Neuronal stem cell (in vitro differentiated cells): ENCODE data around the gene SYT1.
A peak's percentile ranks its signal among the peaks of the same experiment; 100 is the strongest.

Source experiments
- DNase-seq: peaks from one replicate; pipeline ENCODE4 v3.0.0-alpha.2; 2013; ENCODE audit warnings: low spot score
- H2AFZ ChIP-seq: one replicate; pipeline ENCODE4 v1.6.1; 2013; ENCODE audit warnings: mild to moderate bottlenecking, low read length, inconsistent platforms
- H2AK5ac ChIP-seq: 2 replicates; pipeline ENCODE4 v1.6.1; 2013; ENCODE audit warnings: low read depth, mild to moderate bottlenecking, inconsistent platforms, low read length, moderate library complexity, mixed read lengths
- H2BK120ac ChIP-seq: 2 replicates; pipeline ENCODE4 v1.6.1; 2013; ENCODE audit warnings: low read depth, mild to moderate bottlenecking, inconsistent platforms, low read length, moderate library complexity, mixed read lengths
- H2BK12ac ChIP-seq: one replicate; pipeline ENCODE4 v1.6.1; 2013; ENCODE audit warnings: low read length, inconsistent platforms
- H2BK15ac ChIP-seq: 2 replicates; pipeline ENCODE4 v1.6.1; 2013; ENCODE audit warnings: mild to moderate bottlenecking, low read length, inconsistent platforms, mixed read lengths
- H2BK5ac ChIP-seq: one replicate; pipeline ENCODE4 v1.6.1; 2013; ENCODE audit warnings: inconsistent platforms, mild to moderate bottlenecking, low read length, moderate library complexity
- H3K14ac ChIP-seq: one replicate; pipeline ENCODE4 v1.6.1; 2013; ENCODE audit warnings: low read length, inconsistent platforms
- H3K18ac ChIP-seq: 2 replicates; pipeline ENCODE4 v1.6.1; 2013; ENCODE audit warnings: low read length, inconsistent platforms
- H3K23ac ChIP-seq: 2 replicates; pipeline ENCODE4 v1.6.1; 2013; ENCODE audit warnings: low read depth, mild to moderate bottlenecking, mixed read lengths, low read length, inconsistent platforms; ENCODE audit not compliant: poor library complexity
- H3K27ac ChIP-seq: replicated peaks from 3 replicates; pipeline ENCODE4 v1.5.1; 2013; ENCODE audit warnings: low read length, inconsistent platforms
- H3K27me3 ChIP-seq, 3 experiments: 2 replicates each; pipeline ENCODE4 v1.6.1; 2013; ENCODE audit warnings: low read length in 3 of 3, mild to moderate bottlenecking in 2 of 3, inconsistent platforms in 1 of 3, low read depth in 1 of 3, mixed read lengths in 1 of 3, moderate library complexity in 1 of 3; ENCODE audit not compliant: control insufficient read depth in 3 of 3, insufficient read depth in 3 of 3
- H3K36me3 ChIP-seq, 2 donors: replicated peaks in 1 of 2; 2 replicates each; pipeline ENCODE4 v1.6.1; 2013; ENCODE audit warnings: low read length in 2 of 2; ENCODE audit not compliant: control insufficient read depth in 2 of 2, insufficient read depth in 2 of 2
- H3K4ac ChIP-seq: 2 replicates; pipeline ENCODE4 v1.6.1; 2013; ENCODE audit warnings: inconsistent platforms, mild to moderate bottlenecking, low read length, moderate library complexity
- H3K4me1 ChIP-seq, 2 donors: 1 replicate in 1 of 2; 2 replicates in 1 of 2; pipeline ENCODE4 v1.6.1; 2013; ENCODE audit warnings: low read length in 2 of 2, low read depth in 1 of 2; ENCODE audit not compliant: control insufficient read depth in 2 of 2, insufficient read depth in 1 of 2
- H3K4me2 ChIP-seq: one replicate; pipeline ENCODE4 v1.6.1; 2013; ENCODE audit warnings: mild to moderate bottlenecking, low read length, inconsistent platforms; ENCODE audit not compliant: insufficient read depth, poor library complexity, severe bottlenecking
- H3K4me3 ChIP-seq, 2 donors: 2 replicates each; pipeline ENCODE4 v1.5.1; 2013; ENCODE audit warnings: low read length in 2 of 2, mild to moderate bottlenecking in 2 of 2, inconsistent platforms in 1 of 2, moderate library complexity in 1 of 2
- H3K79me1 ChIP-seq: one replicate; pipeline ENCODE4 v1.6.1; 2013; ENCODE audit warnings: low read depth, mild to moderate bottlenecking, inconsistent platforms, low read length, moderate library complexity
- H3K9ac ChIP-seq: one replicate; pipeline ENCODE4 v1.6.1; 2013; ENCODE audit warnings: mild to moderate bottlenecking, low read depth, low read length, inconsistent platforms; ENCODE audit not compliant: poor library complexity
- H3K9me3 ChIP-seq, 2 donors: replicated peaks in 1 of 2; 2 replicates each; pipeline versions ENCODE3 to v1.6.1; 2013; ENCODE audit warnings: low read length in 2 of 2, mild to moderate bottlenecking in 2 of 2, inconsistent platforms in 1 of 2, low read depth in 1 of 2, mixed read lengths in 1 of 2, moderate library complexity in 1 of 2; ENCODE audit not compliant: control insufficient read depth in 2 of 2, insufficient read depth in 1 of 2
- H4K8ac ChIP-seq: one replicate; pipeline ENCODE4 v1.6.1; 2013; ENCODE audit warnings: low read depth, mild to moderate bottlenecking, inconsistent platforms, low read length, moderate library complexity
- H4K91ac ChIP-seq: one replicate; pipeline ENCODE4 v1.6.1; 2013; ENCODE audit warnings: low read length, low read depth, mild to moderate bottlenecking, inconsistent platforms; ENCODE audit not compliant: poor library complexity
- WGBS, 2 donors: extraction: QIAGEN DNeasy Blood & Tissue Kit; methylation state at CpG; one replicate each; pipeline ENCODE4 v1.1.7; 2013; ENCODE audit warnings: missing lambda C conversion rate in 2 of 2, mixed read lengths in 1 of 2; ENCODE audit not compliant: insufficient read length in 2 of 2, insufficient replicate concordance in 1 of 2; ENCODE audit errors: extremely low coverage in 2 of 2; 5-methylcytosine and 5-hydroxymethylcytosine counted together

Gene SYT1

DNA sequence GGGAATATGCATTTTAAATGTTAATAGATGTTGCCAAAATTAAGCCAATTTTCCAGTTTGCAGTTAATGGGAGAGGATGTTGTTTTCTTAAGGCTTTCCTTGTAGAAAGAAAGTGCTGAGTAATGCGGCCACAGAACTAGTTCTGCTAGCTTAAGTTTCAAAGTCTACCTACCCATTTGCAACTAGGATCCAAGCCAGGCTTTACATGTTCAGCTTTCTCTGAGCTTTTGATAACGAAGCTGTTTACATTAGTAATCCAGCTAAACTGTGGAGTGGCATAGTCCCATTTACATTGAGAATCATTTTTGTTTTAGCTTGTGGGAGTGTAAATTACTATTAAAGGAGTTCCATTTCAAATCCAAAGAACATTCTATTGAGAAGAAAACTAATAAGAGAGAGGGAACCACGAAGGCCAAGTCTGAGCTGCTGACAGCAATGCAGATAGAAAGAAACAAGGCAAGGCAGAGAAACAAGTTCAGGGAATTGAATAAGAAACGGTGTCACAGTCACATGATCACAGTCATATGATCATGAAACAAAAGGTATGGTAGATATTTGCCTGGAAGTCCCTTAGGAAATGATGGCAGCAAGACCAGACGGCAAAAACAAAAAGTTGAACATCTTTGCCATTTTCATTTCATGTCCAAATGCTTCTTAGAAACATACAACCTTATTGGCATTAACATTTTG is 551.3 kb downstream of the SYT1 start:
- H3K27ac ChIP-seq, result no peak overlapping the region

DNA sequence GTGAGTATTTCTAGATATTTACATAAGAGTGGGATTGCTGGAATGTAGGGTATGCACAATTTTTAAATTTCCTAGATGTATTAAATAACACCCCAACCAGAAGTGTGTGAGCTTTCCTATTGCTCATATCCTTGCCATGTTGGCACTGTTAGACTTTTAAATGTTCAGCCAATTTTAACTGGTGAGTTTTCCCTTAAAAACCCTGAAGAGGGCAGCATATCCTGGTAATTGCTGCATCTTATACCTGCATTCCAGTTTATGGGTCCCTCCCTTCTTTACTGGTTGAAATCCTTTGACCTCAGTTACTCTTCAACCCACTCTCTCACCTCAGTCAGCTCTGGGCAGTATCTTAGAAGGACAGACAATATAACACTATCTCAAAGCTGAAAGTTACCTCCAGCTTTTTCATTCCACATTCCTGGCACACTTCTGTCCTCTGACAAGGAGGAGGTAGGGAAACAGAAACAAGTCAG is 555.6 kb downstream of the SYT1 start:
- H4K8ac ChIP-seq, result no peak overlapping the region
- no peak overlapping the region for H3K4me3 ChIP-seq
- no peak overlapping the region for H3K9ac ChIP-seq
- no peak overlapping the region for H2AK5ac ChIP-seq
- H2AFZ ChIP-seq, result peak overlapping the region; percentile 7
- H2BK12ac ChIP-seq, result no peak overlapping the region
- no peak overlapping the region for H3K27ac ChIP-seq
- H3K23ac ChIP-seq, result no peak overlapping the region
- H3K36me3 ChIP-seq, result no peaks in the 10 kb centered on the region
- H3K9me3 ChIP-seq, result no peaks in the 10 kb centered on the region
- no peak overlapping the region for H2BK5ac ChIP-seq
- peaks cover 10 to 12% of the 10 kb centered on the region in 2 donors for H3K4me1 ChIP-seq
- H3K14ac ChIP-seq, result no peak overlapping the region
- H2BK15ac ChIP-seq, result no peak overlapping the region
- H3K79me1 ChIP-seq, result no peaks in the 10 kb centered on the region
- peak; percentile 21 for DNase-seq
- no peak overlapping the region for H4K91ac ChIP-seq
- no peak overlapping the region for H3K4ac ChIP-seq
- no peak overlapping the region for H3K18ac ChIP-seq
- H3K4me2 ChIP-seq, result no peak overlapping the region
- H2BK120ac ChIP-seq, result no peak overlapping the region
- H3K27me3 ChIP-seq, result no peaks in the 10 kb centered on the region

More for the DNA sequence above, 551.3 kb downstream of the SYT1 start:
- H3K9me3 ChIP-seq, result no peaks in the 10 kb centered on the region
- no CpG with 5 or more reads among the region's 5 CpGs for WGBS, 2 donors
- H3K4ac ChIP-seq, result no peak overlapping the region
- H3K27me3 ChIP-seq, result no peaks in the 10 kb centered on the region
- H3K23ac ChIP-seq, result no peak overlapping the region
- no peak for DNase-seq
- H4K91ac ChIP-seq, result no peak overlapping the region
- H2BK120ac ChIP-seq, result no peak overlapping the region
- H3K79me1 ChIP-seq, result no peaks in the 10 kb centered on the region
- H3K4me3 ChIP-seq, result no peak overlapping the region
- H2AK5ac ChIP-seq, result no peak overlapping the region
- no peak overlapping the region for H2BK5ac ChIP-seq
- no peak overlapping the region for H4K8ac ChIP-seq
- H2AFZ ChIP-seq, result no peak overlapping the region
- H2BK12ac ChIP-seq, result no peak overlapping the region
- H3K14ac ChIP-seq, result no peak overlapping the region
- no peak overlapping the region for H3K9ac ChIP-seq
- H3K18ac ChIP-seq, result no peak overlapping the region
- no peak overlapping the region for H2BK15ac ChIP-seq
- H3K4me2 ChIP-seq, result no peak overlapping the region
- peaks cover 4 to 5% of the 10 kb centered on the region in 2 donors for H3K4me1 ChIP-seq
- no peaks in the 10 kb centered on the region for H3K36me3 ChIP-seq

DNA sequence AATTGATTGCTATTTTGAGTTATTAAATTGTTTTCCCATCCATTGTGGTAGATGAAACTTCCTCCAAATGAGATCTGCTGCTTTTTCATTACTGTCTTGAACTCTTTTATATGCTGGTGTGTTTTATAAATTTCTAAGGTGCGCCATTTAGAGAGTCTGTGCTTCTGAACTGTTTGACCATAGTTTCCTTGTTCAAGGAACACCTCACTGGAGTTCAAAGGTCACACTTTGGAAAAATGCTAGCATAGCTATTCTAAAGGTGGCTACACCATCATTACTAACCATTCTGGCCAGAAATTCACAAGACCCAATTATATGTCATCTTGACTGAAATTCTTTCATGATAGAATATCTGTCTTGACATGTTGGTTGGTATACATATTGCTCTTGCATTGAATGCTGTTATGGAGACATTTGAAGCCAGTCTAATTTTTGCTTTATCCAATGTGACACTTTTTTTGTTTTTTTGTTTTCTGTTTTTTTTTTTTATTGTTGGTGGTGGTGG is 556.7 kb downstream of the SYT1 start:
- no peaks in the 10 kb centered on the region for H3K79me1 ChIP-seq
- no peak overlapping the region for H4K8ac ChIP-seq
- H3K4ac ChIP-seq, result no peak overlapping the region
- H3K14ac ChIP-seq, result no peak overlapping the region
- H3K9me3 ChIP-seq, result no peaks in the 10 kb centered on the region
- no peak overlapping the region for H2AK5ac ChIP-seq
- no peak overlapping the region for H3K9ac ChIP-seq
- H2BK5ac ChIP-seq, result no peak overlapping the region
- H4K91ac ChIP-seq, result no peak overlapping the region
- H2AFZ ChIP-seq, result no peak overlapping the region
- H3K18ac ChIP-seq, result no peak overlapping the region
- H3K23ac ChIP-seq, result no peak overlapping the region
- no CpG with 5 or more reads among the region's 1 CpG for WGBS, 2 donors
- no peak overlapping the region for H2BK12ac ChIP-seq
- H3K27ac ChIP-seq, result no peak overlapping the region
- H3K4me1 ChIP-seq, result peaks cover 10 to 12% of the 10 kb centered on the region in 2 donors
- H3K4me2 ChIP-seq, result no peak overlapping the region
- no peaks in the 10 kb centered on the region for H3K27me3 ChIP-seq
- no peaks in the 10 kb centered on the region for H3K36me3 ChIP-seq
- no peak overlapping the region for H3K4me3 ChIP-seq
- no peak for DNase-seq
- H2BK15ac ChIP-seq, result no peak overlapping the region
- no peak overlapping the region for H2BK120ac ChIP-seq

DNA sequence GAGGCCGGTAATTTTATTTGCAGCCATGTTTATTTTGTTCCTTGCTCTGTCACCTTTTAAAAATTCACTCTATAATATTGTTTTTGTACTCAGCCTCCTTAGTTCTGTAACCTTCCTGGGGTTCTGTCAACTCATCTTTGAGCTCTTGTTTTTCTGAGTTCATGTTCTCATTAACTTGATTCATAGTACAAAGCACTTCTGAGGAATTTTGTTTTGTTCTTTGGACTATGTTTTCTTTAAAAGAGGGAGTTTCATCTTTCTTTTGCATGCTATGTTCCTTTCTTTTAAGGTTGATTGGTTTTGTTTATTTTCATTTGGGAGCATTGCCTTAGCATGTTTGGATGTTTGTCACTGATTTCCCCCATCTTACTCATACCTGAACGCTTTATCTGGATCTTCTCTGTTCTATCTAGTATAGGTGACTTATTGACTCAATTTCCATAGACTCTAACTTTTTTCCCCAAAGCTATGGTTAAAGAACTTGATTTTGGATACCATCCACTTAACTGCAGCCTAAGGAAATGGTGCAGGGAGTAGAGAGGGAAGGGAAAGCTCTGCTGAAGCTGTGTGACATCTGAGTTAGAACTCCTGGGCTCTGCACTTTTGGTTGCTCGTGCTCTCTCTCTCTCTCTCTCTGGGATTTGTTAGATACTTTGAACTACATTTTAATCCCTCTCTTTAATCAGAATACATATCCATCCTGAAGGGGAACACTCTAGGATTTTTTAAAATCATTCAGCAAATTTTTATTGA is 557.7 kb downstream of the SYT1 start:
- H3K27ac ChIP-seq, result no peak overlapping the region
- WGBS, 2 donors, result no CpG with 5 or more reads among the region's 3 CpGs

More for the DNA sequence above, 557.7 kb downstream of the SYT1 start:
- Histone ChIP-seq H3K14ac (no peak overlapping the region), H2AFZ (no peak overlapping the region), H3K9me3 (no peaks in the 10 kb centered on the region), H3K4me2 (no peak overlapping the region), H2BK15ac (no peak overlapping the region), H3K18ac (no peak overlapping the region), H3K4me1 (peaks cover 10 to 12% of the 10 kb centered on the region in 2 donors), H3K4ac (no peak overlapping the region), H3K27me3 (no peaks in the 10 kb centered on the region), H3K79me1 (no peaks in the 10 kb centered on the region), H2BK5ac (no peak overlapping the region), H3K9ac (no peak overlapping the region), H2AK5ac (no peak overlapping the region), H3K36me3 (no peaks in the 10 kb centered on the region), H4K8ac (no peak overlapping the region), H3K4me3 (no peak overlapping the region), H2BK120ac (no peak overlapping the region), H2BK12ac (no peak overlapping the region), H3K23ac (no peak overlapping the region), H4K91ac (no peak overlapping the region)
- no peak for DNase-seq
